HG03558 (cell line): Measurements from ENCODE around the gene PAPOLG.
"Not testable (repeated sequence)": the region's sequence is repeated elsewhere in the genome, so short reads cannot be mapped to it uniquely, and the experiment has no call there.

Experiments
- ATAC-seq: cut with Tn5 transposase; IDR thresholded peaks from one replicate; pipeline ENCODE4 v1.9.1; 2021; ENCODE audit warnings: moderate number of reproducible peaks; ENCODE audit not compliant: unreplicated experiment; ENCODE audit errors: extremely low read depth

The PAPOLG gene

DNA sequence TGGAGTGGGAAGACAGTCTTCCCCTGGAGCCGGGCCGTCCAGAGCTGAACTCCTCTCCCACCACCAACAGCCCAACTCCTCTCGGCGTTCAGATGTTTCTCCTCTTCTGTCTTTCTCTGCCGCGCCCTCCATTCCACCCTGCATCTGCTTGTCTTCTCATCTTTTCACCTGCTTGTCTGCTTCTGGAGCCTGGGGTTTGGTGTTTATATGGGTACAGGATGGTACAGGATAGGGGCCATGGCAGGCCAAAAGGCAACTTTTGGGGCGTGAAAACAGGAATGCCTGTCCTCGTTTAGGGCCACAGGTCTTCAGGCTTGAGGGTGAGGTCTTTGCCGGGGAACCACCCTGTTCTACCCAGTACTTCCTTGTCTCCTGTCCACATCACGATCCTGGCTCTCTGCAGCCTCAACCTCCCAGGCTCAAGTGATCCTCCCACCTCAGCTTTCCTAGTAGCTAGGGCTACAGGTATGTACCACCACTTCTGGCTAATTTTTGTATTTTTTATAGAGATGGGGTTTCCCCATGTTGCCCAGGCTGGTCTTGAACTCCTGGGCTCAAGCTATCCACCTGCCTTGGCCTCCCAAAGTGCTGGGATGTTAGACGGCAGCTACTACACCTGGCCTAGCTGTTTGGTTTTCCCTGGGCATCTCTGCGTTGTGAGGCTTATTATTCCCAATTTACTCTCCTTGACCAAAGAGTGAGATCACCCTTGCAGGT lies 64.5 kb downstream of the PAPOLG start:
- ATAC-seq = no peak

DNA sequence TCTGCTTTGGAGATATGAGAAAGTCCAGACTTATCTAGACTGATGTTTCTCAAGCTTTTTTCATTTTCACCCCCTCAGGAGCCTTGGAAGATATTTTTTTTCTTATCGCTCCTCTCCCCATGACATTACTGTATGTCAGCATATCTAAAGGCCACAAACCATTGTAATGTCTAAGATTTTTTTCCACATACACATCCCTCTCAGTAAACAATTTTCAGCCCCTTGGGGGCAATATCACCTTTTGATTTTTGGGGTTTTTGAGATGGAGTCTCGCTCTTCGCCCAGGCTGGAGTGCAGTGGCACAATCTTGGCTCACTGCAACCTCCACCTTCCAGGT lies 65.0 kb downstream of the PAPOLG start:
- no peak for ATAC-seq

DNA sequence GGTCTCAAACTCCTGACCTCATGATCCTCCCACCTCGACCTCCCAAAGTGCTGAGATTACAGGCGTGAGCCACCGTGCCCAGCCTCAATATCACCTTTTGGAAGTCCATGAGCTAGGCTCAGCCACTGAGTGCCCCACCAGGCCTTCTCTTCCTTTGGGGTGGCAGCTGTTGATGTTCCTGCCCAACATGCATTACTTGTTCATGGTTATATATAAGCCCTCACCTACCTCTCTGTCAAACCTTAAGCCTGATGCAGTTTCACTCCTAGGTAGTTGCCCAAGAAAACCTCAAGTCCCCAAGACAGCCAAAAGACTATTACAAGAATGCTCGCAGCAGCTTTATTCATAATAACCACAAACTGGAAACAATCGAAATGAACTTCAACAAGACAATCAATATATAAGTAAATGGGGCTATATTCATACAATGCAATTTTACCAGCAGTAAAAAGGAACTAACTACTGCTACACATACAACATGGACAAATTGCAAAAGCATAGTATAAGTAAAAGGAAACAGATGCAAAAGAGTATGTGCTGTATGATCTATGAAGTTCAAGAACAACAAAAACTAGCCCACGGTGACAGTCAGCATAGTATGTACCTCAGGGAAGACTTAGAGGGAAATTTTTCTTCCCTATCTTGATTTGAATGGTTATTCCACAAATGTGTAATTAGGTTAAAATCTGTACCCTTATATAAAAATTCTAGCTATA lies 65.7 kb downstream of the PAPOLG start:
- ATAC-seq = no peak

DNA sequence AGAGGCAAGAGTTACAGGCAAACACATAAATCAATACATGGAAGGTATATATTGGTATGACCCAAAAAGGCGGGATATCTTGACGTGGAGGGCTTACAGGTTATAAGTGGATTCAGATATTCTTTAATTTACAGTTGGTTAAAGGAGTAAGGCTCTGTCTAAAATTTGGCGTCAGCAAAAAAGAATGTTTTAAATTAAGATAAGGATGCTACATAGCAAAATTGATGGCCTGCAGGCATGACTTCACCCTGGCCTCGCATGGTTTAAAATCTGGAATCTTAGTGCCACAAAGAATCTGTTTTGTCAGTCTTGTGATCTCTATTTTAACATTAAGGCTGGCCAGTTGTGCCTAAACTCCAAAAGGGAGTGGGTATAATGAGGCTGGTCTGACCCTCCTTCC lies 66.9 kb downstream of the PAPOLG start:
- no peak for ATAC-seq

DNA sequence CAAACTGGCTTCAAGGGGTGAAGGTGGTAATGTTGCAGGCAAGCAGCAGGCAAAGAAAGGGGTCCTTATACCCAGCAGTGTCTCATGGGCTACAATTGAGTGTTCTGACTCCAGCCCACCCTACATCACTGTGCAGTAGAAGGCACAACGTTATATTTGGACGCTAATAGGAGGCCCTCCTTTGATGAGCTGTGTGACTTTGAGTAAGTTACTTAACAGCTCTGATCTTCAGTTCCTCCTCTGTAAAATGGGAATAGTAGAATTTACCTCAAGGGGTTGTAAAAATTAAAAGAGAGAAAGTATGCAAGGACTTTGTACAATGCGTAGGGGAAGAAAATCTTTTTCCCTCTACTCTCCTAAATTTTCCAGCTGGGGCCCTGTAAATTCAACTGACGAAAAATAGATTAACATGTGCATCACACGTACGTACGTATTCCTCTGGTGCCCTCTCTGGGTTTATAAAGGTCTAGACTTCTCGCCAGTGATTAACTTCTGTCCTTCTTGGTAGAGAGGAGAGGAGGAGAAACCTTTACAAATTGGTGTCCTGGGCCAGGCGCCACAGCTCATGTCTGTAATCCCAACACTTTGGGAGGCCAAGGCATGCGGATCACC lies 67.7 kb downstream of the PAPOLG start:
- ATAC-seq = no peak

DNA sequence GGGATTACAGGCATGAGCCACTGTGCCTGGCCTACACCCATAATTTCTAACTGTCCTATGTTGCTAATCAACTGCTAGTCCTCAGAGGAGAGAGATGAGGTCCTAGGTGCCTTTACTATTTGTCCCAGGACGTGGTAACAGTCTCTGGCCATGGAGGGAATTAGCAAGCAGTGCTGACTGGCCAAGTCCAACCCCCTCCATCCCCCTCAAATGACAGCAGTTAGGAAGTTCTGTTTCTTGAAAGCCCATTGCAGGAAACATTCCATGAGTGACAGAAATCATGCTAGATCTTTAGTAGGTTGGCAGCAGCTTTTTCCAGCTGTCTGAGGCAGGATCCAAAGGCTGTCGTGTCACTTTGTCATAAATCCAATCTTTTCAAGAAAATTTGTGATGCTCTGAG lies 69.6 kb downstream of the PAPOLG start:
- ATAC-seq = no peak

DNA sequence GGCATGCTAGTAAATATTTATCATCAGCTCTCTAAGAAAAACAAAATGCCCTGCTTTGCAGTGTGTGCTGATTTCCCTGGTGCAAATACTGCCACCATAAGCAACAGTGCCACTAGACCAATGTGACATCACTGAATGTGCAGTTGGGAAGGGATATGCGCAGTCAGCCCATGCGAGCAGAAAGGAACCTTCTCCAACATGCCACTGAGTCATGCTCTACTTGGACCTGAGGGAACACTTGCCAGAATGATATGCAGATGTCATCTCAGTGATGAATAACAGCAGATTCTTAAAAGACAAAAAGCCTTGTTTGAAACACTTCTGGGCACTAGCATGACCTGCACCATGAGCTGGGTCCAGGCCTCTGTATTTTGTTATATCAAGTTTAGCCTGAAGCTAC lies 70.0 kb downstream of the PAPOLG start:
- ATAC-seq = no peak

DNA sequence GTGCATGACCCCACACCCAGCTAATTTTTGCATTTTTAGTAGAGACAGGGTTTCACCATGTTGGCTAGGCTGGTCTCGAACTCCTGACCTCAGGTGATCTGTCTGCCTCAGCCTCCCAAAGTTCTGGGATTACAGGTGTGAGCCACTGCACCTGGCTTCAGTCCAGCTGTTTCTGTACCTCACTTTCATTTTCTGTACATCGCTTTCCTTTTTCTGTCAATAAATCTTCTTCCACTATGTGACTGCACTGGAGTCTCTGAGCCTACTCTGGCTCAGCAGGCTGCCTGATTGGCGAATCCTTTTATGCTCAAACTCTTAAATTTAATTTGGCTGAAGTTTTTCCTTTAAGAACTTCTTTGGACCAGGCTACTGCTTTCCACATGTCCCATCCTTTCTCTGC lies 70.8 kb downstream of the PAPOLG start:
- ATAC-seq = not testable (repeated sequence)

DNA sequence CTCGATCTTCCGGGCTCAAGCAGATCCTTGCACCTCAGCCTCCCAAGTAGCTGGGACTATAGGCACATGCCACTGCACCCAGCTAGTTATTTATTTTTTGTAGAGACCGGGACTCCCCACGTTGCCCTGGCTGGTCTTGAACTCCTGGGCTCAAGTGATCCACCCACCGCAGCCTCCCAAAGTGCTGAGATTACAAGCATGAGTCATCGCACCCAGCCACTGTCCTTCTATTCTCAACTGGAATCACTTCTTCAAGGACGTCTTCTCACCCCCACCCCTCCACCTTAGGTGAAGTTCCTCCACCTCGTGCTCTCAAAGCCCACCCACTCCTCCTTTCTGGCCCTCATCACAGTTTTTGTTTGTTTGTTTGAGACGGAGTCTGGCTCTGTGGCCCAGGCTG lies 71.3 kb downstream of the PAPOLG start:
- ATAC-seq = no peak

DNA sequence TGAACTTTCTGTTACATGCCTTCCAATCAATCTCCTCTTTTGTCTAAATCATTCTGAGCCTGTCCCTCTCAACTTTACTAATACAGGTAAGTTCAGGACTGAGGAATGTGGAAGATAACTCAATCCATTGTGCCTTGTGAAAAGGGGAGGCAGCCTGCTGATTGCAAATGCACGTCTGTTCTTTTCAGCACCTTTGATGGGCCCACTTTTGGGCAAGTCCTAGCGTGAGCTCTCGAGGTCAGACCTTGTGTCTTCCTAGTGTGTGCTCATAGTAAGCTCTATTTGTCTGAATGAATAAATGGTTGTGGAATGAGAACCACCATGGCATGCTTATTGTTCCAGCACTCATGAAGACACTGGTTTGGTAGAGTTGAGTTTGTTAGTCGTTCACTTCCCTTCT lies 74.9 kb downstream of the PAPOLG start:
- no peak for ATAC-seq

DNA sequence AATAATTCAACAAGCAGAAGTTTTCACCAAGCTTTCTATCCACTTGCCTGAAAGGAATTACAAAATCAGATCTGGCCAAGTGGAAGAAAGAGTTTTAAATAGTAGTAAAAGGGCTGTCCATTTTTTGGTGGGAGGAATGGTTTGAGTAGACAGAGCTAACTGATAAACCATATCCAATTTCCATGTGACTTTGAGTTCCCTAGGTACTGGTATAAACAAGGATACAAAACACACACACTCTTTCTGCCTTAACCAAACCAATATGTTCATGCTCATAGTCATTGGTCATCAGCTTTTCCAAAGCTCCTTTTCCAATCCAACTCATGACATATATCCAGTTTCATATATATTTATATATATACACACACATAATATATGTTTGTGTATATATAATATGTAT lies 75.9 kb downstream of the PAPOLG start:
- no peak for ATAC-seq

DNA sequence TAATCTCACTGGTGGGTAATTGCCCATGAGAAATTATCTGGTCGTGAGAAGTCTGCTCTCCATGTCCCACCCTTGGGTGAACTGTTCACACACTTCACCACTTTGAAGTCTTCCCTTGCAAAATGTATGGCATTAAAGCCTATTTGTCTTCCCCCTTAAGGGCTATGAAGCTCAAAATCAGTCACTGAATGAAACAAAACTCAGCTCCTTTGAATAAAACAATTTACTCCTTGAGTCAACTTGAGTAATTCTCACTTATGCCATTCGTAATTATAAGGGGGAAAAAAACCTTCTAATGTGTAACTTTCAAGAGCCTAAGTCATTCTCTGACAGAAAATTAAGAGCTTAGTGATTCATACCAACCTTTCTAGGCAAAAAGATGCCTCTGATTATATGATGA lies 76.6 kb downstream of the PAPOLG start:
- ATAC-seq = no peak

DNA sequence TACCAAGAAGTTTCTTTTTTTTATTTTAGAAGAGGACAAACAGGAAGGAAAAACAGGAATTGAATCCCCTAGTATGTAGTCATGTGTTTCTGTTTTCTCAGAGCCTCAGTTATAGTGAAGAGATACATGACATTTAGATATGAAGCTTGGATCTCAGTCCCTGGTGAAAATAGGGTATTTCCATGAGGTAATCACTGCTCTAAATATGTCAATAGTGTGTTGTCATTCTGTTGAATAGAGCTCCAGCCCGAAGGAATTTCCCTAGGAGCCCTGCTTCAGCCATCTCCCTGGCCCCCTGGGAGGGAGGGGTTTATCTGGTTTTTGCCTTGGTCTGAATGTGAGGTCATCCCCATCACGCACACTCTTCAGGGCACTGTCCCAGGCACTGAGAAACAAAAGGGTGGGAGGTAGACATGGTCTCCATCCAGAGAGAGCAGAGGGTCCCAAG lies 78.2 kb downstream of the PAPOLG start:
- ATAC-seq = no peak

DNA sequence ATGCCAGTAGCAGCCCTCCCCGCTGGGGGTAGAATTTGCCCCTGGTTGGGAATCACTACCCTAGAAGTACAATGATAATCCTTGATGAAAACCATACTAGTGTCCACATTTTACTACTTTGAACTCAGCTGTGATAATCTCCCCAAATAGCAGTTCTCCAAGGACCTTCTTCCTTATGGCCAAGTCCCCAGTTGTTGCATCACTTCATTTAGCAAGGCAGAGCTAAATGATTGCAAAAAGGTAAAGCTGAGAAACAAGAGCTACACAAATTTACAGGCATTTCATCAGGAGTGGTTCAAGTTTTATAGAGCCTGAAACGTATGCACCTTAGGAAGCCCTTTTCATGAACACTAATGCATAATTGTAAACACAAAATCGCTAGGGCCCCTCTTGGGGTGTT lies 80.4 kb downstream of the PAPOLG start:
- ATAC-seq = no peak

DNA sequence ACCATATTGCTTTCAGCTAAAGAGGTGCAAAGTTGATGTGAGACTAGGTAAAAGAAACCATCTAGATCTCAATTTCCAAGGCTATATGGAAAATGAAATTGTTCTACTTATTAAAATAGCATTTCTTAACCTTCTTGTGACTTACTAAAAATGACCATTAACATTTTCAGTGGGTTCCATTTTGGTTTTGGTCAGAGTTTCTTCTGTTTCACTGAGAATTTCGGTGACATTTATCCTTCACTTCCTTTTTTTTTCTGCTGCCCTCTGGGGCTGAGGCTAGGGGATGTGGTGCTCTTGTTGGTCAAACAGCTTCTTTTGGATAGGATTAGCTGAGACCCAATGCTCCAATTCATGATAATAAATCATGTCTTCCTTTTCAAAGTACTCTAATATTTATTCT lies 81.1 kb downstream of the PAPOLG start:
- no peak for ATAC-seq

DNA sequence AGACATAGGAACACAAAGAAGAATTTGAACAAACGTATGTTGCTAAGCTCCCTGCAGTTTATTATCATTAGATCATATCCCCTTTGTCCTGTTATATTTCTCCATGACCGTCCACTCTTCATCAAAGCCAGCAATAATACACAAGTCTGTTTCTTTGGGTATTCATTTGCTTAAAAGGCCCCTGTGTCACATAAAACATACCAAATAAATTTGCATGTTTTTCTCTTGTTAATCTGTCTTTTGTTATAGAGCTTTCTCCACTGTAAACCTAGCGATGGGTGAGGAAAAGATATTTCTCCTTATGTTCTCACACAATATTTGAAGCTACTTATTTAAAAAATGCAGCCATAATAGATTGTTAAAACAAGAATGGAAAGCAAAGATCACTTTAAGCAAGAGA lies 82.4 kb downstream of the PAPOLG start:
- ATAC-seq = no peak

DNA sequence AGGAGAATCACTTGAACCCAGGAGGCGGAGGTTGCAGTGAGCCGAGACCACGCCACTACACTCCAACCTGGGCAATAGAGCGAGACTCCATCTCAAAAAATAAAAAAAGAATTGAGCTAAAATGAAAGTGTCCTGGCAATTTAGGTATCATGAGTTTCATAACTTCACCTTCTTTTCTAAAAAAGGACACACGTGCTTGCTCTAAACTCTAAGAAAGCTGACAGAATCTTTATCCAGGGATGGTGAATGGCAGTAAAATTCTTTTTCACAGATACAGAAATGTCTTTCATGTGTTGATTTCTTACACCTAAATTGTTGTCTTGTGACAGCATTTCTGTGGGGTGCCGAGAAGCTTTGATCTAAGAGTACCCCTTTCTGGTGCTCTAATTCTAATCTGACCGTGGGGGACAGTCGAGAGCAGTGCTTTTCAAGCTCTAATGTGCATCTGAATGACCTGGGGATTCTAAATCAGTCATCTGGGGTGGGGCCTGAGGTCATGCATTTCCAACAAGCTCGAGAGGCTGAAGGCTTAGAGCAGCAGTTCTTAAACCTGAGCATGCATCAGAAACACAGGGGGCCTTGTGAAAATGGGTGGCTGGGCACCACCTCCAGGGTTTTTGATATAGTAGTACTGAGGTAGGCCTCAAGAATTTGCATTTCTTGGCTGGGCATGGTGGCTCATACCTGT lies 83.2 kb downstream of the PAPOLG start:
- peak; percentile 32 for ATAC-seq

DNA sequence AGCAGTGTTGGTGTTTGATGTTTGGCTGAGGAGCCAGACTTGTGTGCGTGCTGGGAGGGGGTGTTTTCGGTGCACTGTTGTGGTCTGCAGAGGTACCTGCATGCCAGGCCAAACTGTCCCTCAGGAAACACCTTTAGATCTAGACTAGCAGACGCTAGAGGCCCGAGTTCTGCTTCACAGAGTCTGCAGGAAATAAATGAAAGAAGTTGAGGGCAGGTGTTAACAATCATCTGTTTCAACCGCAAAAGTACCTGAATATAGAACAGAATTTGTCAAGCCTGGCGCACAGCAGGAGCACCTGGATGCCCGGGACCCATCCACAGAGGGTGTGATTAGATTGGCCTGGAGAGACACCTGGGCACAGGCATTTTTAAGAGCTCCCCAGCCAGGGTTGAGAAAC lies 84.8 kb downstream of the PAPOLG start:
- peak; percentile 29 for ATAC-seq

DNA sequence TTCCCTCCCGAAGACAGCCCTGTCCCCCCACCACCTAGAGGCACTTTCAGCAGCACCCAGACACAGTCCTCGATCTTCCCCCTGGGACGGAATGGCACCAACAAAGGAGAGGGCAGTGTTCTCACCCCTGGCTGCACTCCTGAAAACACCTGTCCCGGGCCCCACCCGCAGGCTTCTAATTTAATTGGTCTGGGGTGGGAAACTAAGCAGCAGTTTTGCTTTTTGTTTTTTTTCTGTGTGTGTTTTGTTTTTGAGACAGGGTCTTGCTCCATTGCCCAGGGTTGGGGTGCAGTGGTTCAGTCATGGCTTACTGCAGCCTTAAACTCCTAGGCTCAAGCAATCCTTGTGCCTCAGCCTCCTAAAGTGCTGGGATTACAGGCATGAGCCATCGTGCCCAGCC lies 86.9 kb downstream of the PAPOLG start:
- no peak for ATAC-seq

DNA sequence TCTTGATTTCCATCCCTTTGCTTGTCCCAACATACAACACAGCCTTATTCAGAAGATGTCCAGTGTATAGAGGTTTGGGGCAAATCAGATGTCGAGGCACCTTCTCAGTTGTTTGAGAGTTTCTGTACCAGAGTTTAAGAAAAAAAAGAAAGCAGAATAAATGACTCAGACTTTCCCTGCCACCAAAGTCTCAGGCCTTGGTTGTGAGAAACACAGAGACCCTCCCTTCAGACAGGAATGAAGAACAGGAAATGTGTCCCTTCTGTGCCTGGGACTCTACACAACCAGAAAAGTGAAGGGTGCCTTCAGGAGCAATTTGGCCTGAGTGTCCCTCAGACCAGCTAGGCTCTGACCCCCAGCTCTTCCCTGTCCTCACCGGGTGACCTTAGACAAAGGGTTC lies 88.0 kb downstream of the PAPOLG start:
- ATAC-seq = no peak

DNA sequence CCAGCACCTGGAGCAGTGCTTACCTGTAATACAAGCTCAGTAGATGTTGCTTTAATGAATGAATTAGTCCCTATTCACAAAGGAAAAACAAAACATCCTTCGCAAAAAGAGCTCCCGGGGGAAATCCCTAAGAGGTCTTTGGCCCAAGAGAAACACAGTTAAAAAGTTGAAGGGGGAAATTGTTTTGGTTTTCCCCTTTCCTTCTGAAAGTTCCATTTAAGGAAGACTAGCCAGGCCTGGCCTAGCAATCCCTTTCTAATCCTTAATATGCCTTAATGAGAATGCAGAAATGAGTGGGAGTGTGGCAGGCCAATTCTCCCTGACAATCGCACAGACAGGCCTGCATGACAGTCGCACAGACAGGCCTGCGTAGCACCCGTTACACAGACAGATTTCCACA lies 91.8 kb downstream of the PAPOLG start:
- ATAC-seq = no peak
